Neural cell (in vitro differentiated cells): ENCODE results near the gene FRK. TPM values are rescaled to one million over a fixed set of nuclear protein-coding genes. Genes with fewer than 3 reads are reported as not detected.

Source experiments
- H2AFZ ChIP-seq: fragments of 200-600, 300-800 bp; sonication (generic), shearing (Covaris generic); 2 replicates; pipeline ENCODE4 v1.6.0; 2014; ENCODE audit warnings: low read depth, mild to moderate bottlenecking, antibody characterized with exemption, low read length, moderate library complexity
- H3F3A ChIP-seq: fragments of 200-600 bp; shearing (Covaris generic); 2 replicates; pipeline ENCODE4 v1.6.1; 2016; ENCODE audit warnings: mild to moderate bottlenecking, moderate library complexity, mixed read lengths, antibody characterized with exemption, low read length; ENCODE audit not compliant: insufficient read depth, poor library complexity, severe bottlenecking
- H3K27ac ChIP-seq: fragments of 200-600, 300-800 bp; sonication (generic), shearing (Covaris generic); 2 replicates; pipeline ENCODE4 v1.5.1; 2014; ENCODE audit warnings: mild to moderate bottlenecking, low read length, moderate library complexity
- H3K27me3 ChIP-seq: fragments of 300-800, 200-600 bp; sonication (generic), shearing (Covaris generic); 2 replicates; pipeline ENCODE4 v1.6.0; 2014; ENCODE audit warnings: mild to moderate bottlenecking, low read depth, low read length, moderate library complexity; ENCODE audit not compliant: insufficient read depth
- H3K36me3 ChIP-seq: fragments of 300-800, 200-600 bp; sonication (generic), shearing (Covaris generic); 2 replicates; pipeline ENCODE4 v1.5.1; 2014; ENCODE audit warnings: mild to moderate bottlenecking, antibody characterized with exemption, low read length, moderate library complexity; ENCODE audit not compliant: insufficient read depth
- H3K4me2 ChIP-seq: fragments of 300-800, 200-600 bp; sonication (generic), shearing (Covaris generic); 2 replicates; pipeline ENCODE4 v1.6.0; 2014; ENCODE audit warnings: mild to moderate bottlenecking, low read length
- H3K4me3 ChIP-seq: fragments of 300-800, 200-600 bp; sonication (generic), shearing (Covaris generic); 2 replicates; pipeline ENCODE4 v1.5.1; 2014; ENCODE audit warnings: mild to moderate bottlenecking, low read length, moderate library complexity
- H3K79me2 ChIP-seq: fragments of 200-600 bp; shearing (Covaris generic); replicated peaks from 2 replicates; pipeline ENCODE4 v1.6.0; 2014; ENCODE audit warnings: mild to moderate bottlenecking, low read length, moderate library complexity; ENCODE audit not compliant: insufficient read depth
- H3K9ac ChIP-seq: fragments of 300-800, 200-600 bp; sonication (generic), shearing (Covaris generic); 2 replicates; pipeline ENCODE4 v1.6.1; 2016; ENCODE audit warnings: mild to moderate bottlenecking, low read length, mixed read lengths
- H3K9me2 ChIP-seq: fragments of 200-600 bp; shearing (Covaris generic); 2 replicates; pipeline ENCODE4 v1.6.1; 2016; ENCODE audit warnings: mild to moderate bottlenecking, low read length, mixed read lengths; ENCODE audit not compliant: insufficient read depth
- H3K9me3 ChIP-seq: fragments of 200-600, 300-800 bp; sonication (generic), shearing (Covaris generic); 2 replicates; pipeline ENCODE4 v1.6.1; 2016; ENCODE audit warnings: mild to moderate bottlenecking, mixed run types, low read length, moderate library complexity, mixed read lengths
- H4K20me1 ChIP-seq: fragments of 200-600 bp; shearing (Covaris generic); 2 replicates; pipeline ENCODE4 v1.6.1; 2016; ENCODE audit warnings: mild to moderate bottlenecking, mixed run types; ENCODE audit not compliant: insufficient read depth
- EP300 ChIP-seq: fragments of 450-650 bp; conservative IDR thresholded peaks from 2 replicates; pipeline ENCODE4 v1.6.1; 2014; ENCODE audit warnings: antibody characterized with exemption, mild to moderate bottlenecking, moderate library complexity; ENCODE audit not compliant: poor library complexity, severe bottlenecking
- EZH2 ChIP-seq: fragments of 200-600, 300-800 bp; shearing (Covaris generic), sonication (generic); IDR thresholded peaks from 2 replicates; pipeline ENCODE4 v1.6.1; 2014; ENCODE audit warnings: antibody characterized with exemption, low read length, borderline replicate concordance, mild to moderate bottlenecking; ENCODE audit not compliant: insufficient read depth, poor library complexity, severe bottlenecking
- MXI1 ChIP-seq: fragments of 450-650 bp; conservative IDR thresholded peaks from 2 replicates; pipeline ENCODE4 v1.6.1; 2014; ENCODE audit warnings: antibody characterized with exemption, mild to moderate bottlenecking; ENCODE audit not compliant: poor library complexity, severe bottlenecking
- POLR2AphosphoS5 ChIP-seq: IDR thresholded peaks from 2 replicates; pipeline ENCODE4 v1.6.1; 2012
- RAD21 ChIP-seq: fragments of 450-650 bp; conservative IDR thresholded peaks from 2 replicates; pipeline ENCODE4 v1.6.1; 2014; ENCODE audit warnings: antibody characterized with exemption, mild to moderate bottlenecking, moderate library complexity
- SMC3 ChIP-seq: fragments of 450-650 bp; conservative IDR thresholded peaks from 2 replicates; pipeline ENCODE4 v1.6.1; 2014; ENCODE audit warnings: antibody characterized with exemption, mild to moderate bottlenecking, moderate library complexity; ENCODE audit not compliant: poor library complexity
- TAF1 ChIP-seq: IDR thresholded peaks from 2 replicates; pipeline ENCODE4 v1.6.1; 2012; ENCODE audit warnings: low read depth
- polyA plus RNA-seq: library from polyadenylated mRNA; depleted of rRNA; stranded (reverse); fragments of >200 nt; gene quantifications from 2 replicates; pipeline ENCODE4 v1.2.3, GENCODE V29; 2014
- TF ChIP-seq, protein P1 (sequence below): fragments of 450-650 bp; IDR thresholded peaks from 2 replicates; pipeline ENCODE4 v1.5.1; 2014; ENCODE audit warnings: antibody characterized with exemption, mild to moderate bottlenecking, moderate library complexity; ENCODE audit not compliant: poor library complexity, severe bottlenecking
- TF ChIP-seq, protein P2 (sequence below): IDR thresholded peaks from 2 replicates; pipeline ENCODE4 v1.6.1; 2012; ENCODE audit warnings: borderline replicate concordance

FRK gene
- polyA plus RNA-seq, 1 donor from 2014 or later, result not detected

GRCh38 chr6:116019428-116019827, 41.3 kb downstream of the FRK start:
- no peaks in the 10 kb centered on the region for H3K36me3 ChIP-seq
- H2AFZ ChIP-seq, result no peak overlapping the region
- no peak overlapping the region for H3K4me3 ChIP-seq
- H3K27me3 ChIP-seq, result peaks cover 2% of the 10 kb centered on the region
- H3K9me2 ChIP-seq, result no peaks in the 10 kb centered on the region
- H3K27ac ChIP-seq, result no peak overlapping the region
- H4K20me1 ChIP-seq, result no peaks in the 10 kb centered on the region
- H3K79me2 ChIP-seq, result no peaks in the 10 kb centered on the region
- no peak overlapping the region for H3K9ac ChIP-seq
- H3K4me2 ChIP-seq, result no peak overlapping the region
- TF ChIP-seq, protein P1, sequence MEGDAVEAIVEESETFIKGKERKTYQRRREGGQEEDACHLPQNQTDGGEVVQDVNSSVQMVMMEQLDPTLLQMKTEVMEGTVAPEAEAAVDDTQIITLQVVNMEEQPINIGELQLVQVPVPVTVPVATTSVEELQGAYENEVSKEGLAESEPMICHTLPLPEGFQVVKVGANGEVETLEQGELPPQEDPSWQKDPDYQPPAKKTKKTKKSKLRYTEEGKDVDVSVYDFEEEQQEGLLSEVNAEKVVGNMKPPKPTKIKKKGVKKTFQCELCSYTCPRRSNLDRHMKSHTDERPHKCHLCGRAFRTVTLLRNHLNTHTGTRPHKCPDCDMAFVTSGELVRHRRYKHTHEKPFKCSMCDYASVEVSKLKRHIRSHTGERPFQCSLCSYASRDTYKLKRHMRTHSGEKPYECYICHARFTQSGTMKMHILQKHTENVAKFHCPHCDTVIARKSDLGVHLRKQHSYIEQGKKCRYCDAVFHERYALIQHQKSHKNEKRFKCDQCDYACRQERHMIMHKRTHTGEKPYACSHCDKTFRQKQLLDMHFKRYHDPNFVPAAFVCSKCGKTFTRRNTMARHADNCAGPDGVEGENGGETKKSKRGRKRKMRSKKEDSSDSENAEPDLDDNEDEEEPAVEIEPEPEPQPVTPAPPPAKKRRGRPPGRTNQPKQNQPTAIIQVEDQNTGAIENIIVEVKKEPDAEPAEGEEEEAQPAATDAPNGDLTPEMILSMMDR, result no peak
- TF ChIP-seq MXI1 (no peak), TAF1 (no peak), POLR2AphosphoS5 (no peak), EP300 (no peak), EZH2 (no peak), RAD21 (no peak), SMC3 (no peak)
- TF ChIP-seq, protein P2, sequence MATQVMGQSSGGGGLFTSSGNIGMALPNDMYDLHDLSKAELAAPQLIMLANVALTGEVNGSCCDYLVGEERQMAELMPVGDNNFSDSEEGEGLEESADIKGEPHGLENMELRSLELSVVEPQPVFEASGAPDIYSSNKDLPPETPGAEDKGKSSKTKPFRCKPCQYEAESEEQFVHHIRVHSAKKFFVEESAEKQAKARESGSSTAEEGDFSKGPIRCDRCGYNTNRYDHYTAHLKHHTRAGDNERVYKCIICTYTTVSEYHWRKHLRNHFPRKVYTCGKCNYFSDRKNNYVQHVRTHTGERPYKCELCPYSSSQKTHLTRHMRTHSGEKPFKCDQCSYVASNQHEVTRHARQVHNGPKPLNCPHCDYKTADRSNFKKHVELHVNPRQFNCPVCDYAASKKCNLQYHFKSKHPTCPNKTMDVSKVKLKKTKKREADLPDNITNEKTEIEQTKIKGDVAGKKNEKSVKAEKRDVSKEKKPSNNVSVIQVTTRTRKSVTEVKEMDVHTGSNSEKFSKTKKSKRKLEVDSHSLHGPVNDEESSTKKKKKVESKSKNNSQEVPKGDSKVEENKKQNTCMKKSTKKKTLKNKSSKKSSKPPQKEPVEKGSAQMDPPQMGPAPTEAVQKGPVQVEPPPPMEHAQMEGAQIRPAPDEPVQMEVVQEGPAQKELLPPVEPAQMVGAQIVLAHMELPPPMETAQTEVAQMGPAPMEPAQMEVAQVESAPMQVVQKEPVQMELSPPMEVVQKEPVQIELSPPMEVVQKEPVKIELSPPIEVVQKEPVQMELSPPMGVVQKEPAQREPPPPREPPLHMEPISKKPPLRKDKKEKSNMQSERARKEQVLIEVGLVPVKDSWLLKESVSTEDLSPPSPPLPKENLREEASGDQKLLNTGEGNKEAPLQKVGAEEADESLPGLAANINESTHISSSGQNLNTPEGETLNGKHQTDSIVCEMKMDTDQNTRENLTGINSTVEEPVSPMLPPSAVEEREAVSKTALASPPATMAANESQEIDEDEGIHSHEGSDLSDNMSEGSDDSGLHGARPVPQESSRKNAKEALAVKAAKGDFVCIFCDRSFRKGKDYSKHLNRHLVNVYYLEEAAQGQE, result no peak
- H3K9me3 ChIP-seq, result no peaks in the 10 kb centered on the region
- no peaks in the 10 kb centered on the region for H3F3A ChIP-seq

- Histone ChIP-seq H3K79me2 (no peaks in the 10 kb centered on the region), H3K9me3 (no peaks in the 10 kb centered on the region), H3K27me3 (peaks cover 2% of the 10 kb centered on the region), H4K20me1 (no peaks in the 10 kb centered on the region), H3K4me3 (no peak overlapping the region), H3K27ac (no peak overlapping the region), H3K36me3 (no peaks in the 10 kb centered on the region), H3F3A (no peaks in the 10 kb centered on the region), H3K4me2 (no peak overlapping the region), H3K9ac (no peak overlapping the region), H3K9me2 (no peaks in the 10 kb centered on the region), H2AFZ (no peak overlapping the region)
- no peak for TF ChIP-seq POLR2AphosphoS5
- no peak for TF ChIP-seq TAF1
- TF ChIP-seq, protein P1, result no peak
- no peak for TF ChIP-seq MXI1
- TF ChIP-seq, protein P2, result no peak
- no peak for TF ChIP-seq SMC3
- no peak for TF ChIP-seq EZH2
- no peak for TF ChIP-seq EP300
- TF ChIP-seq RAD21, result no peak
These were observed 41.7 kb downstream of the FRK start for GRCh38 chr6:116018976-116019375.
